Measurements from ENCODE around the gene RNF213.

GRCh38 chr17:80217703-80218362 is 42.8 kb upstream of the RNF213 start:
- TF ChIP-seq EZH2 (IDR thresholded peaks at IDR 0.05; ENCODE audit: low read depth) (no peak), CTCF (conservative IDR thresholded peaks at IDR 0.05) (no peak)

Data from PC-9 (cell line).